ENCODE measurements around the gene SCARF2.
"Not testable (repeated sequence)": the region's sequence is repeated elsewhere in the genome, so short reads cannot be mapped to it uniquely, and the experiment has no call there.

SCARF2 gene

GRCh38 chr22:20413217-20414058 is 24.2 kb downstream of the SCARF2 start:
- no peak for DNase-seq (ENCODE audit: low read depth in 2 of 2)

- DNase-seq (ENCODE audit: low read depth in 2 of 2): no peak
These were observed 25.0 kb downstream of the SCARF2 start for GRCh38 chr22:20412474-20413216.

- DNase-seq (ENCODE audit: low read depth in 2 of 2): not testable (repeated sequence)
These were observed 28.2 kb downstream of the SCARF2 start for GRCh38 chr22:20409385-20409784.

GRCh38 chr22:20408891-20409290 is 28.7 kb downstream of the SCARF2 start:
- DNase-seq (ENCODE audit: low read depth in 2 of 2): no peak

GRCh38 chr22:20407829-20408228 is 29.8 kb downstream of the SCARF2 start:
- no peak for DNase-seq (ENCODE audit: low read depth in 2 of 2)

GRCh38 chr22:20406686-20407408 is 30.8 kb downstream of the SCARF2 start:
- no peak for DNase-seq (ENCODE audit: low read depth in 2 of 2)

- DNase-seq (ENCODE audit: low read depth in 2 of 2): no peak
These were observed 31.5 kb downstream of the SCARF2 start for GRCh38 chr22:20405931-20406685.

GRCh38 chr22:20405291-20405930 is 32.2 kb downstream of the SCARF2 start:
- no peak for DNase-seq (ENCODE audit: low read depth in 2 of 2)

GRCh38 chr22:20404881-20405280 is 32.7 kb downstream of the SCARF2 start:
- DNase-seq (ENCODE audit: low read depth in 2 of 2): no peak

- DNase-seq (ENCODE audit: low read depth in 2 of 2): no peak
These were observed 33.9 kb downstream of the SCARF2 start for GRCh38 chr22:20403779-20404140.

- no peak for DNase-seq (ENCODE audit: low read depth in 2 of 2)
These were observed 34.5 kb downstream of the SCARF2 start for GRCh38 chr22:20402960-20403778.

GRCh38 chr22:20401376-20402014 is 36.1 kb downstream of the SCARF2 start:
- no peak for DNase-seq (ENCODE audit: low read depth in 2 of 2)

GRCh38 chr22:20400606-20401375 is 36.8 kb downstream of the SCARF2 start:
- DNase-seq (ENCODE audit: low read depth in 2 of 2): no peak

- no peak for DNase-seq (ENCODE audit: low read depth in 2 of 2)
These were observed 37.6 kb downstream of the SCARF2 start for GRCh38 chr22:20399866-20400605.

GRCh38 chr22:20398420-20398819 is 39.2 kb downstream of the SCARF2 start:
- no peak for DNase-seq (ENCODE audit: low read depth in 2 of 2)

GRCh38 chr22:20397498-20397897 is 40.1 kb downstream of the SCARF2 start:
- no peak for DNase-seq (ENCODE audit: low read depth in 2 of 2)

GRCh38 chr22:20396639-20397038 is 41.0 kb downstream of the SCARF2 start:
- no peak for DNase-seq (ENCODE audit: low read depth in 2 of 2)

GRCh38 chr22:20395907-20396287 is 41.7 kb downstream of the SCARF2 start:
- no peak for DNase-seq (ENCODE audit: low read depth in 2 of 2)

All from stimulated activated CD8-positive, alpha-beta memory T cell treated with anti-CD3 and anti-CD28 coated beads, Interleukin-2, amount 100 ng/mL, for 48 hours (primary cell).